IPS-NIHi7 (cell line): ENCODE measurements around the gene NFATC2.
A peak's percentile ranks its signal among the peaks of the same experiment; 100 is the strongest.

Source experiments
- DNase-seq: peaks from one replicate; pipeline ENCODE4 v3.0.0; 2012; ENCODE audit warnings: mixed read lengths; ENCODE audit errors: extremely low spot score

Gene NFATC2

DNA sequence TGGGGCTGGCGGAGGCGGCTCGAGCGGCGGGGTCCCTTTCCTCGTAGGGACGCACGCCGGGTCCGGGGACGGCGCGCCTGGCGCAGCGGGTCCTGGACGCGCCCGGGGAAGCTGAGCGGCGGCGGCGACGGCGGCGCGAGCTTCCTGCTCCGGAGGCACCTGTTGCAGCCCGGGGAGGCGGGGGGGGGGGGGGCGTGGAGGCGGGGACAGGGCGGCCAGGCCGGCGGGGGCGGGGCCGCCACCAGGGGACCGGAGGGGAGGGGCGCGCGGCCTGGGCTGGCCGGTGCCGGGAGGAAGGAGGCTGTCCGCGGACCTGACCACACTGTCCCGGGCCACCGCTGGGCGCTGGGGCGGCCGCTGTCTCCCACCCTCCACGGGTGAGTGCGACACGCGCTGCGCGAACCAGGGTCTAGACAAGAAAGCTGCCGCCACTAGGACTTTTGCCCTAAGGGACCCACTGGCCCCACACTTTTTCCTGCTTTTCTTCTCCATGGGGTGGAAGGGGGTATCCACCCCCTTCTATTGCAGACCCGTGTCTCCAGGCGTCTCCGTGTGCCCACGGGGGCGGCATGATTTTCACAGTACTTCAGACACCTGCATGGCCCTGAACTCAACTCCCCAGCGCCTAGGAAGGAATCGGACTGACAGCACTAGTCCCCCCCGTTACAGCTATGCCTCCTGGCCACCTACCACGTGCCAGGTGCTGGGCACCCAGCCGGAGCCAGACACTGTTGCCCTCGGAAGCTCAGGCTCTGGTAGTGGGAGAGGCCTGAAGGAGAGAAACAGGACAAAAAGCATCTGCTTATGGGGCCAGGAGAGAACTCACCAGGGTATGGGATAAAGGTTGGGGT lies at the start of gene NFATC2:
Gene NFATC2, minus strand, starts transcription at position 149 of the 851 bp plus-strand sequence. CDS start 220 bp downstream, outside the sequence.
- peak; percentile 89 for DNase-seq

DNA sequence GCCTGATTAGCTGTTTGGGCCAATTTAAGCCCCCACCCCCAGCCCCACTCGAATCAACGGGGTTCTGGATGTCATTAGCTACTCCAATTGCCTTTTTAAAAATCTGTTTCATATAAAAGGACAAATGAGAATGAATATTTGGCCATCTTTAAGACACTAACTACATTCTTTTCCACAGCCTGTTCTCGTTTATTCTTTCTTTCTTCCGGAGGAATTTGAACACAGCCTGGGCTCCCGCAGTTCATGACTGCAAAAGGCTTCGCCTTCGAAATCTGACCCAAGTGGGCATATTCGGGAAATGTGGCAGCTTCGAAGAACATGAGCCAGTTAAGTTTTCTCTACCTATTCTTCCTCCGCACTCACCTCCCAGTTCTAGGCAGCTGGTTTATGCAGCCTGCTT lies 49.4 kb upstream of the NFATC2 start:
- no peak for DNase-seq

DNA sequence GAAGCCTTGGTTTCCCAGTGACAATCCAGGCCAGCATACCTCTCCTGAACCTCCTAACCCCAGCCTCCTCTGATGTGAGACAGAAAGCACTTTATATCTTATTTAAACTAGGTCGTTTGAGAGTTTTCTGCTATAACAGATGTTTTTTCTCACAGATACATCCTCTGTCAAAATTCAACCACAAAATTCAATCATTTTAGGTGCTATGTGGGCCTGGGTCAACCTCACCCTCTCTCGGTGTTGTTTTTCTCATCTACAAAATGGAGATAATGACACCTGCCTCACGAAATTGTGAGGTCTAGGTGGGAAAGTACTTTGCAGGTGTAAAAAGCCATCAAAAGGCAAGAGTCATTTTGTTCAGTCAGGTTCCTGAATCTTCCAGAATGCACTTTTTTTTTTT lies 46.2 kb upstream of the NFATC2 start:
- DNase-seq = no peak

DNA sequence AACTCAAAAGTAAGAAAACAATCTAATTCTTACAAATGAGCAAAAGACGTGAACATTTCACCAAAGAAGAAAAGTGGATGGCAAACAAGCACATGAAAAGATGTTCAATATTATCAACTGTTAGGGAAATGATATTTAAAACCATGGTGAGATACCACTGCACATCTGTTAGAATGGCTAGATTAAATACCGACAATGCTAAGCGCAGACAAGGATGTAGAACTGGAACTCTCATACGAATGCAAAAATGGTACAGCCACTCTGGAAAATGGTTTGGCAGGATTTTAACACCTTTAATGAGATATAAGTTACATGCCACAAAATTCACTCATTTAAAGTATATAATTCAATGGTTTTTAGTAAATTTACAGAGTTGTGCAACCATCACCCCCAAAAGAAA lies 44.6 kb upstream of the NFATC2 start:
- DNase-seq = no peak

DNA sequence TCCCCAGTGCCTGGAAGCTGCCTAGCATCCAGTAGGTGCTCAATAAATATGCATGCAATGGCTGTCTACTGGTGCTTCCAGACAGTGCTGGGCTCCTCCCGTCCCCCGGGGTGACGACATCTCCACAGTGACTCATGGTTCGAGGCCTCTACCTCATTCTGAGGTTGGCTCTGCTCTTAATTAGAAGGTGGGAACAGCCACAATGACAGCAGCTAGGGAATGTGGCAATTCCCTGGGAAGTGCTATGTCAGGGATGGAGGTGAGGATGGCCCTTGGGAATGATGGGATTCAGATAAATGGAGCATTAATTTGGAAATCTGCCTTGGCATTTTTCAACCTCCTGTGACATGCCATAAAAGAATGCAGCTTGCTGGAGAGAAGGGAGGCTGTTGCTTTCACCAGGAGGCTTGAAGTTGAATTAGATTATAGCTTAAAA lies 43.5 kb upstream of the NFATC2 start:
- DNase-seq = peak; percentile 21

DNA sequence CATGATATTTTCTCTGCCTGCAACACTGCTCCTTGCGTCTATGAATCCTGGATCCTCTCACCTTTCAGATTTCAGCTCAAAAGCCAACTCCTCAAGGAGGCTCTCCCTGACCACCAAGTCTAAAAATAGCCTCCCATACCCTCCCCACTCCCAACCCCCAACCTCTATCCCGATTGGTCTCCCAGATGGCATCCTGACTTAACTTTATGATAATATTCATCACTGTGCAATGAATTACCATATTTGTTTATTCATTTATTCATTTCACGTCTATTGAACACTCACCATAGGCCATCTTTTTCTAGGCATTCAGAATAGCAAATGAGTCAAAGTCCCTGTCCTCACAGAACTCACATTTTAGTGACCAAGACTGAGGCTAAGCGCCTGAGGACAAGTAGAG lies 42.6 kb upstream of the NFATC2 start:
- no peak for DNase-seq

DNA sequence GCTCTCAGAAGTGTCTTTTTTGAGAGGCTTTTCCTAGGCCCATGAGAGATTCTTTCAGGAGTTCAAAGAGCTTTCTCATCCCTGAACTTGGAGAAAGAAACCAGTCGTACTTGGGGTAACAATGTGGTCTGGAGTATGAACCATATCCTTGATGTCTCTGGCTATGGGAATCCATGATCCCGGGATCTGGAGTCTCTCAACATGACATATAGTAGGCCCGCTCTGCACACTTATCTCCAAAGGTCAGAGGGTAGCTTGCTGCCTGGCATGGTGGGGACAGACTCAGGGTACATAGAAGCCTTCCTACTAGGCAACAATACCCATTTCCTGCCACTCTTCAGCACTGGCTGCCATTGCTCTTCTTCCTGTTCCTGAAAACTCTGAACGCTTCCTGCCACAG lies 42.2 kb upstream of the NFATC2 start:
- DNase-seq = no peak

DNA sequence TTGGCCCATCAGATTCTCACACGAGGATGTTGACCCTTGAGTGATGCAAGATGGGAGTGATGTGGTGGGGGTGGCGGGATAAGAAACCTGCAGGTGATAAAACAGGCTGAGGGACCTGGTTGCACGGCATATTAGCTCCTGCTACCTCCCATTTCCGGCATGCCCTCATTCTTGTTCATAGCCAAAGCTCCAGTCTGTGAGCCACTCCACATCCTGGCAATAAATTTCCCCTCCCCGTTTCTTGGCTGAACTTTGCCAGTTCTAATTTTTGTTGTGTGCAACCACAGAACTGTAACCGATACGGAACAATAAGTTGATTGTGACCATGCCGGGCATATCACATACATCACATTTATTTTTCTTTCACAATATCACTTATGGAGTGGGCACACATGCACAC lies 41.6 kb upstream of the NFATC2 start:
- DNase-seq = no peak

DNA sequence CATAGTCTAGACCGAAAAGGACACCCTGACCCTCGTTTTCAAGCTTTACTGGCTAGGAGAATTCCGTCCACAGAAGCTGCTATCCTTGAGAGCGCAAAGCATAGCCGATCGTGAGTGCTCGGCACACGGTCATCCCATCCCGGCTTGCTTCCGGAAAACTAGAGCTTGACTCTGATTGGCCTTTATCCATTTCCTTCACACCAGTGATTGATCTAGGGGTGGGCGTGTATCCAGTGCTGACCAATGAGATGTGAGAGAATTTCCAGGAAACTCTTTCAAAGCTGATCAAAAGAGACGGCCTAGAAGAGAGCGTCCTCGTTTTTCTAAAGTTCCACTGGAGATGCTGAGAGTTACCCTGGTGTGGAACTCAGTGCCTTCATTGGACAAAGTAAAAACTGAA lies 41.0 kb upstream of the NFATC2 start:
- no peak for DNase-seq

DNA sequence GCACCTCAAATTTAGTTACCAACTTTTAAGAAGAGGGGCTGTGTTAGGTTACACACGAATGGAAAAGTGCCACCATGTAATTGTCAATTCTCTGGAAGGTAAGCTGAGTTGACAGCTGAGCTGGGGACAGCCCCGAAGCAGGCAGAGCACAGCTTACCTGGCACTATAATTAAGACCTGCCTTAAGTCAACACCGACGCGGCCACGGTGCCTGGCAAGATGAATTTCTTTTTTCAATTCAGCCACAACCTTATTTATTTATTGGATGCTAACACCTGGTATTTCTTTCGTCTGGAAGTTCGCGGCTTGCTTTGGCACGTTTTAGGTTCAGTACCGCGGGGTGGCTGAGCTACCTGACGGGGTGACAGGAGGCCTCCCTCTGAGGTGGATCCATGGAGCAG lies 40.6 kb upstream of the NFATC2 start:
- DNase-seq = no peak

DNA sequence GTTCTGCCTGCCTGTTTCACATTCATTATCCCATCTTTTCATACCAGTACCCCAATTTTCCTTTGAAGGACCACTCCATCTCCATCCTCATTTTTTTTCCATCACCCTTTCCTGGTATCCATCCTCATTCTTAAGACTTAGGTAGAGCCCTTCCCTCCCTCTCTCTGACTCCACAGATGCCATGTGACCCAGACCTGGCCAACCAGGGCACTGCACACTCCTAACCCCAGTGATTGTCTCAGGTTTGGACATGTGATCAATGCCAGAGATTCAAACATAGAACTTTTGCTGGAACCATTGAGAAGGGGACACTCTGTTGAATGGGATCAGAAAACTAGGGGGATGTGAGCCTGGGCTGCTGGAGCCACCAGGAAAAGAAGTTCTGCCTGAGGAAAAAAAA lies 39.1 kb upstream of the NFATC2 start:
- no peak for DNase-seq

DNA sequence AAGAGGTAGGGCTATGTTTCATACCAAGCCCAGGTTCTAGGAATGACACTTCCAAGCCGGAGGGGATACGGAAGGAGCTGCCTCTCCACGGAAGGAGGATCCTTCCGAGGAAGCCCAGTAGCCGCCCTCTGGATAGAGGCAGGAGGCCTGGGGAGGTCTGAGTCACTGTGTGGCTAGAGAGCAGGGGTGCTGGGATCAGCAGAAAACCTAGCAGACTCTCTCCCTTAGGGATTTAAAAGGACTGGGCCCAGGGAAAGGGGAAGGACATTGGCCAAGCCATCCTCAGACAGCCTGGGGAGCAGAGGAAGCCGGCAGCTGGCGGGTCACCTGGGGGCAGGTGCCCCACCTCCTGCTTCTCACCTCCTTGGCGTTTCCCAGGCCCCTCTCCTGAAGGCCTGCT lies 36.6 kb upstream of the NFATC2 start:
- peak; percentile 36 for DNase-seq

DNA sequence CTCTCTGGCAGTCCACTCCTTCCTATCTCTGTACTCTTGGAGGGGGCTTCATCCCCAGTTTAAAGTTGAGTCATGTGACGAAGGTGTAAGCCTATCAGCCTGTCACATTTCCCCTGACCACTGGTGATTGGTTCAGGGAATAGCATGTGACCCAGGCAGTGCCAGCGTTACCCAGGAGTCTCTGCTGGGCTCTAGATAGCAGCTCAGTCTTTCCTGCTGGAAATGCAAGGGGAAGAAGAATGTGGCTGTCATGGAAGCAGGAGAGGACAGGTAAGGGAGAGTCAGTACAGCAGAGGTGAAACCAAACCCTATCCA lies 35.6 kb upstream of the NFATC2 start:
- no peak for DNase-seq

DNA sequence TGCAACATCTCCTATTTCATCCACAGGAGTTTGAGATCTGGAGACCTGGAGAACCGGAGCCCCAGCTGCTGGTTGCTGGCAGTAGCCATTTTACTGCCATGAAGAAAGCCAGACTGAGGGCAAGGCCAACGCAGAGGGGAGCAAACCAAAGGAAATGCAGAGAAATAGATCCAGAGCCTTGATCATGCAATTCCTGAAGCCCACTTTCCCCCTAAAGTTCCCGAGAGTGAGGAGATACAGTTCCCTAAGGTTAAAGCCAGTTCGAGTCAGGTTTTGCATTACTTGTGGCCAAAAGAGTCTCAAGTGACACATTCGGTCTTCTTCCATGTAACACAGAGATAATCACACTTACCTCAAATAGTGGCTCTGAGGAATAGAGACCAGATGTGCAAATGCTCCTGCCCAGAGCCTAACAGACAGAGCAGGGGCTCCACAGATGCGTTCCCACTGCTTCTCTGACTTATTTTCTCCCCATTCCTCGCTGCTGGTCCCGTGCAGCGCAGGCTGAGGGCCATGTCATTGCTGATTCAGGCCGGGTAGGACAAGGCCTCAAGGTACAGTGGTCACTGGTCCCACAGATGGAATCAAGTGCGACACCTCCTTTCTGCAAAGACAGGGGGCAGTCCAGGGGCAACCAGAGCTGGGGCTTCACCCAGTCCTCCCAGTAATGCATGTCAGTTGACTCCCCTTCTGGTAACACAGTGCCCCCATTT lies 35.1 kb upstream of the NFATC2 start:
- no peak for DNase-seq

DNA sequence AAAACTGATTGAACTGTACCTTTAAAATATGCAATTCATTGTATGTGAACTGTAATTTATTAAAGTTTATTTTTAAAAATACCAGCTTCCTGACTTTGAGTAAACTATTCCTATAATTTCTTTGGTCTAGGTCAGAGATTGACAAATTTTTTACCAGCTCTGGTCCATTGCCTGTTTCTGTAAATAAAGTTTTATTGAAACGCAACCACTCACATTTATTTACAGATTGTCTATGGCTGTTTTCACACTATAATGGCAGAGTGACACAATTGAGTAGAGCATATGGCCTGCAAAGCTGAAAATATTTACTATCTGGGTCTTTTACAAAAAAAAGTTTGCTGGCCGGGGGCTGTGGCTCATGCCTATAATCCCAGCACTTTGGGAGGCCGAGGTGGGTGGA lies 33.0 kb upstream of the NFATC2 start:
- no peak for DNase-seq

DNA sequence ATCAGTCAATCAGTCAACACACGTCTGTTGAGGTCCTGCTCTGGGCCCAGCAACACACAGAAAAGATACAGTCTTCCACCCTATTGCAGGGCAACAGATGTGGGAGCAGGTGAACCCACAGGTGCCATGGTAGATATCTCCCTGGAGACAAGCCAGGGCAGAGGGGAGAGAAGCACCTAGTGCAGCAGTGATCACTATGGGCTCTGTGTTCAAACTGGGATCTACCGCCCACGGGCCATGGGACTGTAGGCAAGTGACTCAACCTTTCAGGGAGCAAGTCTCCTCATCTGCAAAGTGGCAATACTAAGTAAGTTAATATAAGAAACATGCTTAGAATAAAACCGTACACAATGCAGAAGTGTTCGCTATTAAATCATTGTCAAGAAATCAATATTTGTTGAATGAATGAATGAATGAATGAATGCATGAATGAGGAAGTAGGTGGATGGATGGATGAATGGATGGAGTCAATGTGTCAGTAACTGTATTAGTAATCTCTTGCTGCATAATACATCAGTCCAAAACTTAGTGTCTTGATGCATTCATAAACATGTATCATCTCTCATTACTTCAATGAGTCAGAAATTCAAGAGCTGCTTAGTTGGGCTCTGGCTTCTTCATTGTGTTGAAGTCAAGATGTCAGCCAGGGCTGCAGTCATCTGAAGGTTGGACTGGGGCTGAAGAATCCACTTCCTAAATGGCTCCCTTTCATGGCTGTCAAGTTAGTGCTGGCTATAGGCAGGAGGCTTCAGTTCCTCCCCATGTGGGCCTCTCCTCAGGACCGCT lies 31.9 kb upstream of the NFATC2 start:
- no peak for DNase-seq

DNA sequence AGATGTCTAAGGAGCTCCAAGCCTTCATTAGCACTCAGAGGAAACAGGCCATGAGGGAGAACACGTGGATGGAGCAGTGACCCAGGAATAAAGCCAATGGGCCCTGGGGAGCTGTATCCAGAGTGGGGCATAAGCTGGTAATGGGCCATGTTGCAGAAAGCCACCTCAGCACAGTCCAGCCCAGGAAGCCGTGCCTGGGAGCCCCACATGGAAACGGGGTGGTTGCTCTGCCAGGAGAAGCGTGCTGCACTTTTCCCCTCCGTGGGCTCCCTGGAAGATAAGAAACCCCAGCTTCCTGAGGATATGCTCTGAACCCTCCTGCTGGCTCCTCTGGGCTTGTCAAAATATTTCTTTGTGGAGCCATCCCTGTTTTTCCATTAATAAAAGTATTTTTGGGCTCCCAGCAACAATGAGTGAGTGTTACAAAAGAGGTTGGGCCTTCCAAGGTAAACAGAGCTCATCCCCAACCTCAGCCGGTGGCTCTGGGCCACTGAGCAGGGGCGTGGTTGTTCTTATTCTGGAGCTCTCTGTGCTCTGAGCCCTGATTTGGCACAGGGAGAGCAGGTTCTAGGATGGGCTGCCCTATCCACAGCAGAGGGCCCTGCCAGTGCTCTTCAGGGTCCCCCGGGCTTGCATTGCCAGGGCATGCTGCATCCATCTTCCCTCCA lies 31.2 kb upstream of the NFATC2 start:
- DNase-seq = no peak

DNA sequence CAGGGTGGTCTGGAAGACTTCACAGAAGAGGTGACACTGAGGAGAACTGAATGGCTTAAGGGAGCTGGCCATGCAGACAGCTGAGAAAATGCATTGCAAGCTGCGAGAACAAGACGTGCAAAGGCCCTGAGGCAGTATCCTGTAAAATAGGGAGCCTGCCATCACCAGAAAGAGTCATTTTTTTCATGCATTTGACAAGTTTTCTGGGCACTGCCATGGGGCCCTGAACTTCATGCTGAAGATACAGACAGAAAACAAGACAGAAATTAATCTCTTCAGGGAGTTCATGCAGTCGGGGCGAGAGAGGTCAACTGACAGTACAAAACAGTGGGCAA lies 28.9 kb upstream of the NFATC2 start:
- no peak for DNase-seq

DNA sequence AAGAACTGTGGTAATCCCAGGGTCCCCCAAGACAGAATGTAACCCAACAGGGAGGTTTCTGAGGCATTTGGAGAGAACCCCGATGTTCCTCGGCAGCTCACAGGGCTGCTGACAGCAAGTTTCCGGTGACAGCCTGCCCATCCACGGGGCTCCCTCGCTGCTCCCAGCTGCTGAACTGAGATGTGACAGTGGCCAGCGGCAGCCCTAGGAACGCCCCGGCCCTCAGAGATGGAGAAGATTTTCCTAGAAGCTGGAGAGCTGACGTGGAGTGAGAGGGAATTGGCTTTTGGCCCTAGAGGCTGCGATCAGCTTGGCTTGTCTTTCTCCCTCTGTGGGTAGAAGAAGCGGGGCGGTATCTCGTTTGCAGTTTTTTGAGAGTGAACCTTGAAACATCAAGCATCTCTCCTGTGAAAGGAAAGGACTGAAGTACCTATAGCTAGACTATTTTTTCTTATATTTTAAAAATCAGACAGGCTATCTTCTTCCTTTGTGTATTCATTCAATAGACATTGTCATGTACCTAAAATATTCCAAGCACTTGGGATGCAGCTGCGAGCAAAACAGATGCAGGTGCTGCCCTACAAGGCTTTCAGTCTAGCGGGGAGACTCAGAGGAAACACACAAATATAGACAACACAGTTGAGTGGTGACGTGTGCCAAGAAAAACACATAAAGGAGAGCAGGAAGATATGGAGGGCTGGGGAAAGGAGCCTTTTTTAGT lies 28.4 kb upstream of the NFATC2 start:
- DNase-seq = no peak

DNA sequence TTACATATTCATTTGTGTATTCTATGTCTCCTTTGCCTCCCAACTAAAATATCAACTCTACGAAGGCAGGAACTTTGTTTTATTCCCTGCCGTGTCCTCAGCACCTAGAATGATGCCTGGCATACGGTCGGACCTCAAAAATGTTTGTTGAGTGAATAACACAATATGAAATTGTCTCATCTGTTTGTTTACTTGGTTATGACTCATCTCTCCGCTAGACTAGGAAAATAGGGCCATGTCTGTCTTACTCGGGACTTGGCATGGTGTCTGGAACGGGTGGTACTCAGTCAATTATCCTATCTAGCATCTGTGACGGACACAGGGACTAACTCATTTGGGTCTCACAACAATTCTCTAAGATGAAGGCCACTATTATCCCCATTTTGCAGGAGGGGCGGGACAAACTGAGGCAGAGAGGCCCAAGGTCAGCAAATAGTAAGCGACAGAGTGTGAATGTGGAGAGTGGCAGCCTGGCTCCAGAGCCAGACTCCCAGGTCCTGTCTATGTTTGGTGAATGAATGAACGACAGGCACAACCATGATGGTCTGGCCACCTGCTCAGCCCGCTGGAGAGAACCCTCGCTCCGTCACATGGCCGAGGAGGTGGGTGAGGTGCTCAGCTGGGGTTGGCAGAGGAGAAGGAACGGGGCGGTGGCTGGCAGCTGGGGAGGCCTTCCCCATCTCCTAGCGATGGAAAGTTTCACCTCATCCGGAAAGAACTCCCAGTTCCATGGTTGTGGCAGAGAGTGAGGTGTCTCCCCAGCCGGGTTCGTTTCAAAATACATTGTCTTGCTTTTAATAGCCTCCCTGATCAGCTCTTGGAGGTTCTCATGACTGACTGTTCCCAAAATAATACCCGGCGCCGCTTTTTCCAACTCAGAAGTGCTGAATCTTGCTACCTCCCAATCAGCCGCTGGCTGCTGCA lies 27.6 kb upstream of the NFATC2 start:
- DNase-seq = no peak
